ENCODE results near the gene TTLL8.

DNA sequence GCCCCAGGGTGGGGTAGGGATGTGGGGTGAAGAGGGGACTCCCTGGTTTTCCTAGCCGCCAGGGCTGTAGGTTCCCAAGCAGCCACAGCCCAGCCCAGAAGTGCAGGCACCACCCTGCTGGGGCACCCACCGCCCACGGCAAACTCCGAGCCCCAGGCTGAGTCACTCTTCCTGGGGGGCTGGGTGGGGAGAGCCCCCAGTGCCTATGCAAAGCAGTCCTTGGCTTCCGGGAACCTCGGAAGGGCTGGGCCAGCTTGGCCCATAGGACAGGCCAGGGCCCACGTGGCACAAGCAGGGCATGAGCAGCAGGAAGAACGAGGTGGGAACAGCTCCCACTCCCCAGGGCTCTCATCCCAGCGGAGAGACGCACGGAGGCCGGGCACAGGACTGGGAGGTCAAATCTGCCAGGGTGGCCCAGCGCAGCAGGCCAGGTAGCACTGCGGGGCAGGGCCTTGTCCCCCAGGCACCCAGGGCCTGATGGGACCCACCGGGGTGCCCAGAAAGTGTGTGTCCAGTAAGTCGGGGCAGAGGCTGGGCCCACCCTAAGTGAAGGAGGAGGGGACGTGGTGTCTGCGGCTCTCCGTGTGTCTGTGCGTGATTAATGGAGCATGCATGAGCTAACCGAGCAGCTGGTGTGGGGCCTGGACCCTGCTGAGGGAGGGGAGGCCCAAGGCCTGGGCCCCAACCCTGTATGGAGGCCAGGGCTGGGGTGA lies 41.0 kb downstream of the TTLL8 start:
- no peak for TF ChIP-seq POLR2A (IDR thresholded peaks at IDR 0.05)
- TF ChIP-seq, protein P1, sequence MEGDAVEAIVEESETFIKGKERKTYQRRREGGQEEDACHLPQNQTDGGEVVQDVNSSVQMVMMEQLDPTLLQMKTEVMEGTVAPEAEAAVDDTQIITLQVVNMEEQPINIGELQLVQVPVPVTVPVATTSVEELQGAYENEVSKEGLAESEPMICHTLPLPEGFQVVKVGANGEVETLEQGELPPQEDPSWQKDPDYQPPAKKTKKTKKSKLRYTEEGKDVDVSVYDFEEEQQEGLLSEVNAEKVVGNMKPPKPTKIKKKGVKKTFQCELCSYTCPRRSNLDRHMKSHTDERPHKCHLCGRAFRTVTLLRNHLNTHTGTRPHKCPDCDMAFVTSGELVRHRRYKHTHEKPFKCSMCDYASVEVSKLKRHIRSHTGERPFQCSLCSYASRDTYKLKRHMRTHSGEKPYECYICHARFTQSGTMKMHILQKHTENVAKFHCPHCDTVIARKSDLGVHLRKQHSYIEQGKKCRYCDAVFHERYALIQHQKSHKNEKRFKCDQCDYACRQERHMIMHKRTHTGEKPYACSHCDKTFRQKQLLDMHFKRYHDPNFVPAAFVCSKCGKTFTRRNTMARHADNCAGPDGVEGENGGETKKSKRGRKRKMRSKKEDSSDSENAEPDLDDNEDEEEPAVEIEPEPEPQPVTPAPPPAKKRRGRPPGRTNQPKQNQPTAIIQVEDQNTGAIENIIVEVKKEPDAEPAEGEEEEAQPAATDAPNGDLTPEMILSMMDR (IDR thresholded peaks at IDR 0.05) = no peak
- TF ChIP-seq POLR2AphosphoS5 (IDR thresholded peaks at IDR 0.05) = no peak
